AG09319 (cell line): Measurements from ENCODE around the gene DAPK2.

Experiments used
- DNase-seq: peaks from one replicate; pipeline ENCODE4 v3.0.0-alpha.2; 2010; ENCODE audit warnings: low read depth; ENCODE audit errors: extremely low read depth
- CTCF ChIP-seq: IDR thresholded peaks from 2 replicates; pipeline ENCODE4 v1.5.1; 2011; ENCODE audit warnings: low read depth, mild to moderate bottlenecking, inconsistent platforms, low read length, moderate library complexity

The DAPK2 gene

DNA sequence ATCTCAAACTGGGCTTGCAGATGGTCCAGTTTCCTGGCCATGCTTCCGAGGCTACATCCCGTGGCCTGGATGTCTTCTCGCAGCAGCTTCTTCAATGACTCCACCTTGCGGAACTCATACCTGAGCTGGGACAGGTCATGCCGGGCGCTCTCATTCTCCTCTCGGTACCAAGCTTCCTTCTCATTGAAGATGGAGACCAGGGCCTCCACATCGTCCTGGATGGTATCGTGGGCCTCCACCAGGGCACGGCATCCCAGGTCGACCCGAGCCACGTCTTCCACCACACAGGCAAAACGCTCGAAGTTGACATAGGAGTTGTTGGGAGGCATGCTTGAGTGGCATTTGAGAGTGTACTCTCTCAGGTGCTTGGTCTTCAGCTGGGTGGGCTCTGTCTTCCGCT is 123.4 kb downstream of the DAPK2 start:
- no peak for DNase-seq
- no peak for TF ChIP-seq CTCF

DNA sequence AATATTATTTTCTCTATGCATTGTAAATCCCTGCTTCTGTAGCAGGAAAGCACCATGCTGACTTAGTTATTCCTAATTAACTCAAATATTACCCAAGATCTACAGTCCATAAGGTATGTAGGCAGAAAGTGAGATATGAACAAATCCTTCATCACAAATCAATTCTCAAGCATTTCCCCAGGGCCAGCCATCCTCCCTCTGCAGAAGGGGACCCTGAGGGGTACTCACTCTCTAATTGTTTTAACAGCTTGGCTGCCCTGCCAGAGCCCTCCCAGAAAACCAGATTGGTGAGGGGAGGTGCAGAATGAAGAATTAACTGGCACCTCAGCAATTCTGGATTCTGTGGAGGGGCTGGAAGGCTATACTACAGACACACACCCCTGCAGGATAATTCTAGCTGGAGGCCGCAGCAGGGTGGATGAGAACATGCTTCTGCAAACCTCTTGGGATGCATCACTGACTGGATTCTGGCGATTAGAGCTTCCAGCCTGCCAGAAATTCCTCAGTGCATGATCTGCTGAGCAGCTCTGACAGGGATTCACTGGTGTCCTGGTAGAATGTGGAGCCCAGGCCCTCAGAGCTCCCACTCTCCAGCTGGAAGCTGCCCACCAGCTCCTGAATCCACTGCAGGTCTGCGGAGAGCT is 123.9 kb downstream of the DAPK2 start:
- no peak for TF ChIP-seq CTCF
- no peak for DNase-seq

GRCh38 chr15:63920504-63921175 is 125.6 kb downstream of the DAPK2 start:
- no peak for DNase-seq
- no peak for TF ChIP-seq CTCF

DNA sequence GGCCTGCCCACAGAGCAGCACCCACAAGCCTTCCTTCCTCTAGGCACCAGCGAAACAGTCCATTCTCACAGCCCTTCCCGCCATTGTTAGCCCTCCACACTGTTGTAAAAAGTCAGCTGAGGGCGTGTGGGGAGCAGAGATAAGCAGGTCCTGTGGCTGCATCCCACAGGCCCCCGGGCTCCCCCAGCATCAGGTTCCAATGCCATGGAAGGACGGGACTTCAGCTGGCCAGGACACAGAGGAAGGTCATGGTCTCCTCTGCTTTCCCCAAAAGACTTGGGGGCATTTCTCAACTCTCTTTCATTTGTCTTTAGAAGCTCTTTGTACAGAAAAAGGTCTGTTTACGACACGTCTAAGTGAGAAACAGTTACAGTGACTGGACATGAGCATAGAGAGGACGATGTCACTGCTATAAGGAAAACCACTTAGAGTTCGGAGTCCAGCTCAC is 127.4 kb downstream of the DAPK2 start:
- DNase-seq = no peak
- no peak for TF ChIP-seq CTCF

GRCh38 chr15:63918317-63918672 is 128.0 kb downstream of the DAPK2 start:
- DNase-seq = no peak

DNA sequence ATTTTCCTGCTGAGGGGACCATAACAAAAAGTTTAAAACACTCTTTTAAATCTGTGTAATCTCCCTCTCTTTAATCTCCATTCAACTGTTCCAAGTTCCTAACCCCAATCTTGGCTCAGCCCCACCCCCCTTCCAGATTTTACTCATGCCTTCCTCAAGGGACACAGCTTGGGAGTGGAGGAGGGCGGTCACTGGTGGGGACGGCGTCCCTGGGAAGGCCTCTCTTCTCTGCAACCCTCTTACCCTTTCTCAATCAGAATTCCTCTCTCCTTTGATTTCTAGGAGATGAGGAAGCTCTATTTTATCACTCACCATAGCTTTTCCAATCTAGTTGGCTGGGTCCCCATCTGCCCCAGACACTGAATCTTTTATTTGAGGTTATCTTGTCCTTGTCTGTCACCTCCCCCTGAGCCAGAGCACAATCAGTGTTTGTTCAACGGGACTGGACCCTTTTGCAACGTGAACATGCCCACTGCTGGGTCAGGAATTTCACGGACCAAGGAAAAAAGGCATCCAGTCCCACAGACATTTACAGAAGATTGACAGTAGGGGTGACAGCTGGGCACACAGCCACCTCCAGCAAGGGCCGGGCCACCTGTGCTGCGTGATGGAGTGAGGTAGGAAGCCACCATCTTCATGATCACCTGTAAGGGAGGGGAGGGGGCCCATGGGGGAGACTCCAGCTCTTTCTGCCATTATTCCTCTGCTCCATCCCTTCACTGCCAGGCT is 128.5 kb downstream of the DAPK2 start:
- TF ChIP-seq CTCF = no peak
- no peak for DNase-seq

More at GRCh38 chr15:63918317-63918672, 128.0 kb downstream of the DAPK2 start:
- TF ChIP-seq CTCF = no peak
